Measurements from ENCODE around the gene NAV2.

The NAV2 gene

DNA sequence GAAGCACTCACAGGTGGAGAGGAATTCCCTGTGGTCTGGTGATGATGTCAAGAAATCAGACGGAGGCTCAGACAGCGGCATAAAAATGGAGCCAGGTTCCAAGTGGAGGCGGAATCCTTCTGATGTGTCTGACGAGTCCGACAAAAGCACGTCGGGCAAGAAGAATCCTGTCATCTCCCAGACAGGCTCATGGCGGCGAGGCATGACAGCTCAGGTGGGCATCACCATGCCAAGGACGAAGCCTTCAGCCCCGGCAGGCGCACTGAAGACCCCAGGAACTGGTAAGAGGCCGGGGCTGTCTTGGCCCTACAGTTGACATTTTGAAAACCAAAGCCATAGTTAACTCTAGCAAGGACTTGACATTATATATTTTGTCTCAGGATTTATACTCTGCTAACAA, 331.4 kb downstream of the NAV2 start:
- TF ChIP-seq, protein P1, sequence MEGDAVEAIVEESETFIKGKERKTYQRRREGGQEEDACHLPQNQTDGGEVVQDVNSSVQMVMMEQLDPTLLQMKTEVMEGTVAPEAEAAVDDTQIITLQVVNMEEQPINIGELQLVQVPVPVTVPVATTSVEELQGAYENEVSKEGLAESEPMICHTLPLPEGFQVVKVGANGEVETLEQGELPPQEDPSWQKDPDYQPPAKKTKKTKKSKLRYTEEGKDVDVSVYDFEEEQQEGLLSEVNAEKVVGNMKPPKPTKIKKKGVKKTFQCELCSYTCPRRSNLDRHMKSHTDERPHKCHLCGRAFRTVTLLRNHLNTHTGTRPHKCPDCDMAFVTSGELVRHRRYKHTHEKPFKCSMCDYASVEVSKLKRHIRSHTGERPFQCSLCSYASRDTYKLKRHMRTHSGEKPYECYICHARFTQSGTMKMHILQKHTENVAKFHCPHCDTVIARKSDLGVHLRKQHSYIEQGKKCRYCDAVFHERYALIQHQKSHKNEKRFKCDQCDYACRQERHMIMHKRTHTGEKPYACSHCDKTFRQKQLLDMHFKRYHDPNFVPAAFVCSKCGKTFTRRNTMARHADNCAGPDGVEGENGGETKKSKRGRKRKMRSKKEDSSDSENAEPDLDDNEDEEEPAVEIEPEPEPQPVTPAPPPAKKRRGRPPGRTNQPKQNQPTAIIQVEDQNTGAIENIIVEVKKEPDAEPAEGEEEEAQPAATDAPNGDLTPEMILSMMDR (IDR thresholded peaks at IDR 0.05; ENCODE audit: insufficient read depth, low read depth, low read length, missing control alignments), result no peak
- DNase-seq (ENCODE audit: low read depth), result no peak

DNA sequence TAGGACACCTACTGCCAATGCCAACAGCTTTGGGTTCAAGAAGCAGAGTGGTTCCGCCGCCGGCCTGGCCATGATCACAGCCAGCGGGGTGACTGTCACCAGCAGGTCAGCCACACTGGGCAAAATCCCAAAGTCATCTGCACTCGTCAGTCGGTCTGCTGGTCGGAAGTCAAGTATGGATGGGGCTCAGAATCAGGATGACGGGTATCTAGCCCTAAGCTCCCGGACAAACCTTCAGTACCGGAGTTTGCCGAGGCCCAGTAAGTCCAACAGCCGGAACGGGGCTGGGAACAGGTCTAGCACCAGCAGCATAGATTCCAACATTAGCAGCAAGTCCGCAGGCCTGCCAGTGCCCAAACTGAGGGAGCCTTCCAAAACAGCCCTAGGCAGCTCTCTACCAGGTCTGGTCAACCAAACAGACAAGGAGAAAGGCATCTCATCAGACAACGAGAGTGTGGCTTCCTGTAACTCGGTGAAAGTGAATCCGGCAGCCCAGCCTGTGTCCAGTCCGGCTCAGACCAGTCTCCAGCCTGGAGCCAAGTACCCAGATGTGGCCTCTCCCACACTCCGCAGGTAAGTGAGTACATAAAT, 332.6 kb downstream of the NAV2 start:
- H3K4me3 ChIP-seq (ENCODE audit: low read depth, low read length), result no peak overlapping the region
- TF ChIP-seq, protein P1 (IDR thresholded peaks at IDR 0.05; ENCODE audit: insufficient read depth, low read depth, low read length, missing control alignments), result no peak
- no peak for DNase-seq (ENCODE audit: low read depth)

More for the DNA sequence above, 331.4 kb downstream of the NAV2 start:
- H3K4me3 ChIP-seq (ENCODE audit: low read depth, low read length), result no peak overlapping the region

DNA sequence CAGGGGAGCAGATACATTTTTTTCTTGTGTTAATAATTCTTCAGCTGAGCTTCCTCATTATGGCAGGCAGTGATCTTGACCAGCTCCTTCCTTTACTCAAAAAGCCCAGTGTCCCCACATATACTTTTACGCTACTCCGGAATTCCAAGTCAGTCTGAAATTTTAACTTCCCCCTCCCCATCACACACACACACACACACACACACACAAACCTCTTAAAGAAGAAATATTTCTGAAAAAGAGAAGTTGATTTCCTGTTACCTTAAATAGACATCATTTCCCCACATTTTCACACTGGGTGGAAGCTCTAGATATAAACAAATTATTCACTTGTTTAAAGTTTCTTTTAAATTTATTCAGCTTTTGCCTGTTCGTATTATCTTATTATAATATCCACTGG, 333.8 kb downstream of the NAV2 start:
- DNase-seq (ENCODE audit: low read depth), result no peak
- TF ChIP-seq, protein P1 (IDR thresholded peaks at IDR 0.05; ENCODE audit: insufficient read depth, low read depth, low read length, missing control alignments), result no peak
- no peak overlapping the region for H3K4me3 ChIP-seq (ENCODE audit: low read depth, low read length)

DNA sequence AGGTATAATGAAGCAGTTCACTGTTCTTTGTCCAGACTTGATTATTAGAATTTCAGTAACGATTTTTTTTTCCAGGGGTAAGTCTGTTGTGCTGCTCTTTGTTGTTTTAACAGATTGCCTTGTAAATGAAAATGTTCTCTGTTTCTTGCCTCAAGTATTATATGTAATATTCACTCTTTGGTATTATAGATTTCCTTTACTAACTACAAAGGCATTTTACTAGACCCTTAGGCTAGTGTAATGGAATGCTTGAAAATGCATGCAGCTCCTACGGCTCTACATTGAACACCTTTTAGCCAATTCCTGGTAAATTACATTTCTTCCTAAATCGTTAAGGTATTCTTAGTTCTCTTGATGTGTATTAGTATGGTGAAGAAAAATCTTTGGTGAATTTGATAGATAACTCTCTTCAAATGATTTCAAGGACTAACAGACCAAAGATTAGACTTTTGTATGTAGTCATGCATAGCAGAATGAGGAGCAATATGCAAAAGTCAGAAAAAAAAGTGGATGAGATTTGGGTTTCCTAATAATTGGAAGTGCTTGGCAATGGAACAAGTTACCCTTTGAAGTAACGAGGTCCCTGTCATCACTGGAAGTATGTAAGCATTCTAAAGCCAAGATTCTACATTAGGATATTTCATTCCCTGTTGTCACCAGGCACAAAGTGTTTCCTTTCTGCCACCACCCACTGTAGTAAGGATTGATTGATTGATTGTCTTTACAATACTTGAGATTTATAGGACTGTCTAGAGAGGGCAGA, 334.6 kb downstream of the NAV2 start:
- DNase-seq (ENCODE audit: low read depth), result no peak
- H3K4me3 ChIP-seq (ENCODE audit: low read depth, low read length), result no peak overlapping the region
- TF ChIP-seq, protein P1 (IDR thresholded peaks at IDR 0.05; ENCODE audit: insufficient read depth, low read depth, low read length, missing control alignments), result no peak

DNA sequence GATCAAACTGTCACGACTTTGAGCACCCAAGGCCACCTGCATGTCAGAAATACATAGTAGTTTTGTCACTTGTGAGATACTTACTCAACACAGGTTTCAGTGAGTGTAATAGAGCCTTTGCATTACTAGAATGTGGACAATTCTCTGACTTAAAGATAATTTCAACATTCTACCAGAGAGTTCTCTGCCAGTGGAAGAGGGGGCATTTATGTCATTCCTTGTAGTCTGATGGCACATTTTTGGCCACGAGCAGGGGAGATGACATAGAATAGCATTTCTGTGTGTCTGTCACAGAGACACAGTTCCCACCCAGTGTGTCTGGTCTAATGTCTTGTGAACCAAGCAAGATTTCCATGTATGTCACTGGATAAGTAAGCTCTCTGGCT, 335.1 kb downstream of the NAV2 start:
- H3K4me3 ChIP-seq (ENCODE audit: low read depth, low read length), result no peak overlapping the region
- TF ChIP-seq, protein P1 (IDR thresholded peaks at IDR 0.05; ENCODE audit: insufficient read depth, low read depth, low read length, missing control alignments), result no peak
- no peak for DNase-seq (ENCODE audit: low read depth)

DNA sequence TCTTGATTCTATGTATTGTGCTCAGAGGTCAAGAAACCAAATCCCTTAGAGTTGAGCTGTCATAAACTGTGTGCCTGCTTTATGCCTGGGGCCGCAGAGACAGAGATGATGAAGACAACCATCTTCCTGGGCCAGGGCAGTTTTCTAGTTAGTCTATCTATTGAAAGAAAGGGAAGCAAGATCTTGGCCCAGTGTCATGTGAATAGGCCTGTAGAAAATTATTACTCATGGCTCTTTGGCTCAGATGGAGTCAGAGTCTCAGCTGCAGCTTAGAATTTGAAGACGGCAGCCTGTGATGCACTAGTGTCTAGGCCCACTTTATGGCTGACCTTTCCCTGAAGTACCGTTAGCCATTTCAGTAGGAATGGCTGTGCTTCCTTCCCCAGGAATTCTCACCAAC, 335.6 kb downstream of the NAV2 start:
- TF ChIP-seq, protein P1 (IDR thresholded peaks at IDR 0.05; ENCODE audit: insufficient read depth, low read depth, low read length, missing control alignments), result no peak
- no peak for DNase-seq (ENCODE audit: low read depth)
- H3K4me3 ChIP-seq (ENCODE audit: low read depth, low read length), result no peak overlapping the region
